Measurements from ENCODE around the gene ALDH1A2. TPM values are rescaled to one million over a fixed set of nuclear protein-coding genes. Genes with fewer than 3 reads are reported as not detected.

Gene ALDH1A2
- total RNA-seq, 1 donor from 2014 or later, result 49.4 TPM

- Histone ChIP-seq H3K4me1 (no peaks in the 10 kb centered on the region), H3K4me3 (no peak overlapping the region), H3K27me3 (ENCODE audit: low read depth) (no peaks in the 10 kb centered on the region), H3K9me3 (no peaks in the 10 kb centered on the region), H3K27ac (no peak overlapping the region), H3K36me3 (no peaks in the 10 kb centered on the region)
- no peak for TF ChIP-seq CTCF (IDR thresholded peaks at IDR 0.05)
- ATAC-seq, result no peak
- no peak for DNase-seq
- intact Hi-C loops (cut with DNase I), result no loop called here
These were observed 13.1 kb upstream of the ALDH1A2 start for GRCh38 chr15:58078591-58078990.

- peaks cover 4% of the 10 kb centered on the region for H3K27me3 ChIP-seq (ENCODE audit: low read depth)
- H3K9me3 ChIP-seq, result no peaks in the 10 kb centered on the region
- DNase-seq (no peak), ATAC-seq (peak; percentile 46 to 52)
- no peak overlapping the region for H3K27ac ChIP-seq
- no peak for TF ChIP-seq CTCF (IDR thresholded peaks at IDR 0.05)
- H3K4me1 ChIP-seq, result no peaks in the 10 kb centered on the region
- H3K36me3 ChIP-seq, result no peaks in the 10 kb centered on the region
- intact Hi-C loops (cut with DNase I), result no loop called here
- no peak overlapping the region for H3K4me3 ChIP-seq
These were observed 11.9 kb upstream of the ALDH1A2 start for GRCh38 chr15:58077427-58077826.

GRCh38 chr15:58074452-58074851 lies 8.9 kb upstream of the ALDH1A2 start:
- H3K9me3 ChIP-seq, result no peaks in the 10 kb centered on the region
- H3K4me3 ChIP-seq, result no peak overlapping the region
- intact Hi-C loops (cut with DNase I), result no loop called here
- TF ChIP-seq CTCF (IDR thresholded peaks at IDR 0.05), result no peak
- H3K4me1 ChIP-seq, result no peaks in the 10 kb centered on the region
- no peak for ATAC-seq
- DNase-seq, result no peak
- H3K36me3 ChIP-seq, result no peaks in the 10 kb centered on the region
- no peak overlapping the region for H3K27ac ChIP-seq
- H3K27me3 ChIP-seq (ENCODE audit: low read depth), result peaks cover 4% of the 10 kb centered on the region

- Histone ChIP-seq H3K36me3 (no peaks in the 10 kb centered on the region), H3K4me1 (peaks cover 6% of the 10 kb centered on the region), H3K27ac (no peak overlapping the region), H3K9me3 (no peaks in the 10 kb centered on the region), H3K4me3 (no peak overlapping the region), H3K27me3 (ENCODE audit: low read depth) (peaks cover 16% of the 10 kb centered on the region)
- DNase-seq (peak; percentile 59), ATAC-seq (peak; percentile 55 to 57)
- intact Hi-C loops (cut with DNase I), result no loop called here
- TF ChIP-seq CTCF (IDR thresholded peaks at IDR 0.05), result peak; percentile 87
These were observed 5.4 kb upstream of the ALDH1A2 start for GRCh38 chr15:58070801-58071418.

- intact Hi-C loops (cut with DNase I), result loop anchor here (10.0 kb wide), 1 partner anchor 204 kb away; no protein-coding TSS in a partner anchor
- H3K27me3 ChIP-seq (ENCODE audit: low read depth), result peaks cover 35% of the 10 kb centered on the region
- no peak overlapping the region for H3K4me3 ChIP-seq
- no peak for TF ChIP-seq CTCF (IDR thresholded peaks at IDR 0.05)
- no peaks in the 10 kb centered on the region for H3K9me3 ChIP-seq
- no peaks in the 10 kb centered on the region for H3K36me3 ChIP-seq
- H3K27ac ChIP-seq, result no peak overlapping the region
- H3K4me1 ChIP-seq, result peaks cover 18% of the 10 kb centered on the region
- ATAC-seq, result no peak
- DNase-seq, result no peak
These were observed 3.5 kb upstream of the ALDH1A2 start for GRCh38 chr15:58069008-58069407.

All from lower lobe of right lung (tissue), 2 donors.